ENCODE results near the gene PRAC2.

The PRAC2 gene

DNA sequence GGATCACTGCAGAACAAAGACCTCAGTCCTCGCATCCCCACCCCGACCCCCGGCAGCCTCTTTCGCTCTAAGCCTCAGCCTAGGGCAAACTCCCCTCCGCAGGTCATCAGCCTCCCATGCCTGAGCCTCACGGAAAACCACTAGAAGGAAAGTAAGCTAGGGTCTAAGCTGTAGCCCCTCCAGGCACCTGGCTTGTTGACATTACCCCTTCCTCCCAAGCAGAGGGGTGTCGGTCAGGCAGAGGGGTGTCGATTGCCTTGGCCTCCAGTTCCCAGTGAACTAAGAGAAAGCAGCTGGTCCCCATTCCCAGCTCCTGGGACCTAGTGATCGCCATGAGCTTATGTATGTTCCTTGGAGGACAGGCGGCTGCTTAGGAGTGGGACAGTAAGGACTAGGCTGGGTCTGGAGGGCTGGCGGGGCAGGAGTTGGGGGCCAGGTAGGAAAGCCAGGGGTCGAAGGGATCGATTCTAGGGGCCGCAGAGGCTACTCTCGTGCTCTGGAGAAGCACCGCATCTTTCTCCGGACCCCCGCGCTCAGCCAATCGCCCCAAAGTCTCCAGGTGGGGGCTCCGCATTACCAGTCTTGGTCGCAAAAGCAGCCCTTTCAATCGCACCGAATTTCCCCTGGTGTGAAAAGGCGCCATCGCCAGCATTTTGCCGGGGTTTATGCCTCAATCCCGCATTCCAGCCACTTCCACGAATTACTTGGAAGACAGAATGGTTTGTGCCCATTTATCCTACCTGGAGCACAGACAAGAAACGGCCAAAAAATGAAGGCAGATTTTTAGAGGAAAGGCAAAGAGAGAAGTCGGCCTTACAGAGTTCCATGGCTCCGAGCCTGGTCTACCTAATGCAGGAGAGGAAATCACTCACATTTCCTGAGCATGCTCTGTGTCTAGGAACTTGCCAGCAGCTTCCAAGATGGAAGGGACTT, 26.9 kb downstream of the PRAC2 start:
- Histone ChIP-seq H4K20me1 (ENCODE audit: insufficient read depth) (no peaks in the 10 kb centered on the region), H3K27ac (no peak overlapping the region), H2AFZ (ENCODE audit: low read depth) (no peak overlapping the region), H3K4me2 (no peak overlapping the region), H3K36me3 (ENCODE audit: insufficient read depth) (no peaks in the 10 kb centered on the region), H3K27me3 (ENCODE audit: insufficient read depth, low read depth) (peaks cover 17% of the 10 kb centered on the region; the same call in 1 of the 2 replicates), H3K4me1 (ENCODE audit: low read depth, poor library complexity, severe bottlenecking) (peaks cover 14% of the 10 kb centered on the region), H3K9ac (no peak overlapping the region), H3K4me3 (IDR thresholded peaks at IDR 0.05; ENCODE audit: insufficient read depth, low read depth, low read length) (no peak overlapping the region), H3K79me2 (ENCODE audit: insufficient read depth, low read depth) (no peaks in the 10 kb centered on the region)
- TF ChIP-seq CTCF (conservative IDR thresholded peaks at IDR 0.05; ENCODE audit: low read depth, low read length) = no peak

DNA sequence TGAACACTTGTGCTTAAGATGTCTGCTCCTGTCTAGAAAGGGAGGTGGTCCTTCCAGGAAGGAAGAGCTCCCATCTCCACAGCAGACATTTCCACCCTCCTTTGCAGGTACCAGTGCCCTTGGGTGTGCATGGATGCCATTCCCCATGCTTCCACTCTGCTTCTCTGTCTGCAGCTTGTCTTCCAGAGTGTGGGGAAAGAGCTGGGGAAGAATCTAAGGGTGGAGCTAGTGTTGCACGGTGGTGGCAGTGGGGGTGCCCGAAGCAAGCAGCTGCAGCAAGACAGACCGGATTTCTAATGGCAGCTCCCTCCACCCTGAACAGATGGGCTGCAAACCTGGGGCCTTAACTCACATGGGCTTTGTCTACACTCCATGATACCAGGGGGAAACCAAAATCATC, 28.2 kb downstream of the PRAC2 start:
- Histone ChIP-seq H3K9ac (no peak overlapping the region), H3K4me2 (no peak overlapping the region), H3K27ac (no peak overlapping the region), H3K36me3 (ENCODE audit: insufficient read depth) (no peaks in the 10 kb centered on the region), H3K79me2 (ENCODE audit: insufficient read depth, low read depth) (no peaks in the 10 kb centered on the region), H3K27me3 (ENCODE audit: insufficient read depth, low read depth) (peaks cover 17% of the 10 kb centered on the region; the same call in 1 of the 2 replicates), H3K4me3 (IDR thresholded peaks at IDR 0.05; ENCODE audit: insufficient read depth, low read depth, low read length) (no peak overlapping the region), H2AFZ (ENCODE audit: low read depth) (no peak overlapping the region), H4K20me1 (ENCODE audit: insufficient read depth) (no peaks in the 10 kb centered on the region), H3K4me1 (ENCODE audit: low read depth, poor library complexity, severe bottlenecking) (peaks cover 1% of the 10 kb centered on the region)
- no peak for TF ChIP-seq CTCF (conservative IDR thresholded peaks at IDR 0.05; ENCODE audit: low read depth, low read length)

GRCh38 chr17:48751733-48752398, 28.9 kb downstream of the PRAC2 start:
- Histone ChIP-seq H3K4me3 (IDR thresholded peaks at IDR 0.05; ENCODE audit: insufficient read depth, low read depth, low read length) (no peak overlapping the region), H3K4me2 (no peak overlapping the region), H3K27ac (no peak overlapping the region), H3K4me1 (ENCODE audit: low read depth, poor library complexity, severe bottlenecking) (no peaks in the 10 kb centered on the region), H3K36me3 (ENCODE audit: insufficient read depth) (no peaks in the 10 kb centered on the region), H2AFZ (ENCODE audit: low read depth) (no peak overlapping the region), H3K79me2 (ENCODE audit: insufficient read depth, low read depth) (no peaks in the 10 kb centered on the region), H3K27me3 (ENCODE audit: insufficient read depth, low read depth) (peaks cover 17% of the 10 kb centered on the region; the same call in 1 of the 2 replicates), H4K20me1 (ENCODE audit: insufficient read depth) (no peaks in the 10 kb centered on the region), H3K9ac (no peak overlapping the region)
- TF ChIP-seq CTCF (conservative IDR thresholded peaks at IDR 0.05; ENCODE audit: low read depth, low read length) = no peak

DNA sequence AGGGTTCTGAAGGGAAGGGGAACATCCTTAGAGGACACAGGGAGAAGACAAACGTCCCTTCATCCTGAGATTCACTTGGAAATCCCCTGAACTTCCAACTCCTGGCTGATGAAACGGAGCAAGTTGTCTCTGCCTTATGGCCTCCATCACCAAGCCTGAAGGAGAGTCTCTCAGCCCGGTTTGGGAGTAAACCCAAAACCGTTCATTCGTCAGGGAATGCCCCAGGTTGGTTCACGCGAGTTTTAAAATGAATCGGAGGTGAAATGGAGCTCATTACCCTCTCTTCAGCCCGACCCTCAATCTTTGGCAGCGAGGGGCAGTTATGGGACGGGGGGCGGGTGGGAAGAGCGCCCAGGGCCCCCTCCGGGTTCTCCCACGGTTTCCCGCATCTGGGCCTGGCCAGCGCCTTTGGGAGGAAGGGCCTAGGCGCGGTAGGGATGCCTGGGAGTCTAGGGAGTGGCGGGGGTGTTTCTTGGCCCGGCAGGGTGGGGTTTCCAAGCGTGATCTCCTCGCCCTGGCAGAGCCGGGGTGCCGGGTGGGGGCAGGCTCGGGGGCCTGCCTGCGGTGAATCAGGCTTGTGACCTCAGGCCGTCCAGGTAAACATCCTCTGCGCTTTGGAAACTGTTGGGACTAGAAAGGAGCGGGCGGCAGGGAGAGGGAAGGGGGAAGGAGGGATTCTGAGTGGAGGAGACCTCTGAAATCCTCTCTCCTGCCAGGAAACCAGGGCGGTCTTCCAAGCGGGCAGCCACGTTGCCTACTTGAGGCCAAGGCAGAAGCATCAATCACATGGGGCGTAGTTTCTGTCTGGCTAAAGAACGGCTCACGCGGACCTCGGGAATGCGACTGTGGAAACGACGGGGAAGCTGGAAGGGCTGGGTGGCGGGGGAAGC, 29.7 kb downstream of the PRAC2 start:
- H3K36me3 ChIP-seq (ENCODE audit: insufficient read depth) = no peaks in the 10 kb centered on the region
- H2AFZ ChIP-seq (ENCODE audit: low read depth) = no peak overlapping the region
- no peaks in the 10 kb centered on the region for H4K20me1 ChIP-seq (ENCODE audit: insufficient read depth)
- no peaks in the 10 kb centered on the region for H3K79me2 ChIP-seq (ENCODE audit: insufficient read depth, low read depth)
- no peaks in the 10 kb centered on the region for H3K4me1 ChIP-seq (ENCODE audit: low read depth, poor library complexity, severe bottlenecking)
- no peak overlapping the region for H3K4me3 ChIP-seq (IDR thresholded peaks at IDR 0.05; ENCODE audit: insufficient read depth, low read depth, low read length)
- no peak overlapping the region for H3K9ac ChIP-seq
- H3K4me2 ChIP-seq = no peak overlapping the region
- no peak for TF ChIP-seq CTCF (conservative IDR thresholded peaks at IDR 0.05; ENCODE audit: low read depth, low read length)
- H3K27ac ChIP-seq = no peak overlapping the region
- H3K27me3 ChIP-seq (ENCODE audit: insufficient read depth, low read depth) = peaks cover 17% of the 10 kb centered on the region; the same call in 1 of the 2 replicates
